NT2/D1 (cell line): ENCODE data around the gene TMC4.
"Not testable (repeated sequence)": the region's sequence is repeated elsewhere in the genome, so short reads cannot be mapped to it uniquely, and the experiment has no call there.

Source experiments
- DNase-seq: peaks from one replicate; pipeline ENCODE4 v3.0.0-alpha.2; 2011; ENCODE audit warnings: low read depth, low spot score
- H3K27me3 ChIP-seq: 2 replicates; pipeline ENCODE4 v1.6.0; 2011; ENCODE audit warnings: mild to moderate bottlenecking; ENCODE audit not compliant: insufficient read length, insufficient read depth
- H3K36me3 ChIP-seq: 2 replicates; pipeline ENCODE4 v1.6.1; 2011; ENCODE audit warnings: mild to moderate bottlenecking, low read length, mixed read lengths; ENCODE audit not compliant: insufficient read depth, insufficient read length
- H3K4me1 ChIP-seq: 2 replicates; pipeline ENCODE4 v1.5.1; 2011; ENCODE audit not compliant: insufficient read depth, insufficient read length
- H3K4me3 ChIP-seq: 2 replicates; pipeline ENCODE4 v1.5.1; 2011; ENCODE audit warnings: low read depth; ENCODE audit not compliant: insufficient read length
- H3K9ac ChIP-seq: 2 replicates; pipeline ENCODE4 v1.6.0; 2011; ENCODE audit warnings: low read depth; ENCODE audit not compliant: insufficient read length
- H3K9me3 ChIP-seq: 2 replicates; pipeline ENCODE4 v1.5.1; 2011; ENCODE audit warnings: mild to moderate bottlenecking, low read length; ENCODE audit not compliant: insufficient read depth
- SUZ12 ChIP-seq: IDR thresholded peaks from 2 replicates; pipeline ENCODE4 v1.6.1; 2011; ENCODE audit not compliant: insufficient read length, insufficient read depth; ENCODE audit errors: extremely low read depth
- YY1 ChIP-seq: IDR thresholded peaks from 2 replicates; pipeline ENCODE4 v1.6.1; 2011; ENCODE audit not compliant: insufficient read length, insufficient read depth
- ZNF274 ChIP-seq: IDR thresholded peaks from 2 replicates; pipeline ENCODE4 v1.6.1; 2011; ENCODE audit warnings: mild to moderate bottlenecking, low read depth, low read length

Gene TMC4

DNA sequence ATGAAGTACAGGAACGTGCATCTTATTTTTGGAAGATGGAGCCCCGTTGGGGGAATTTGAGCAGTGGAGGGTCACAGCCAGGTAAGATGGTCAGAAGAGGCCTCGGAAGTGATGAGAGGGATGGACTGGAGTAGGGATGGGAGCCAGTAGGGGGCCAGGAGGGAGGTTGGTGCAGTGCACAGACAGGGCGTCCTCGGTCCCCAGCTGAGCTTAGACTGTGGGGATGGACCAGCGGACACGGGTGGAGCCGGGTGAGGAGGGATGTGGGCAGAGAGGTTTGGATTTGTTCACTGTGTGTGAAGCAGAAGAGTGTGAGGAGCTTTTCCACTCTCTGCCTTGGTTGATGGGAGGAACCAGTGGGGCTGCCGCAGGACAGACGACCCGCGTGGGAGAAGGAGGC lies 38.3 kb upstream of the TMC4 start:
- DNase-seq, result no peak
- no peaks in the 10 kb centered on the region; the same call in 1 of the 2 replicates for H3K9me3 ChIP-seq
- H3K4me1 ChIP-seq, result peaks cover 22% of the 10 kb centered on the region
- H3K9ac ChIP-seq, result no peak overlapping the region
- no peaks in the 10 kb centered on the region for H3K27me3 ChIP-seq
- H3K4me3 ChIP-seq, result no peak overlapping the region
- TF ChIP-seq SUZ12 (no peak), YY1 (no peak), ZNF274 (no peak)
- peaks cover 40% of the 10 kb centered on the region for H3K36me3 ChIP-seq

DNA sequence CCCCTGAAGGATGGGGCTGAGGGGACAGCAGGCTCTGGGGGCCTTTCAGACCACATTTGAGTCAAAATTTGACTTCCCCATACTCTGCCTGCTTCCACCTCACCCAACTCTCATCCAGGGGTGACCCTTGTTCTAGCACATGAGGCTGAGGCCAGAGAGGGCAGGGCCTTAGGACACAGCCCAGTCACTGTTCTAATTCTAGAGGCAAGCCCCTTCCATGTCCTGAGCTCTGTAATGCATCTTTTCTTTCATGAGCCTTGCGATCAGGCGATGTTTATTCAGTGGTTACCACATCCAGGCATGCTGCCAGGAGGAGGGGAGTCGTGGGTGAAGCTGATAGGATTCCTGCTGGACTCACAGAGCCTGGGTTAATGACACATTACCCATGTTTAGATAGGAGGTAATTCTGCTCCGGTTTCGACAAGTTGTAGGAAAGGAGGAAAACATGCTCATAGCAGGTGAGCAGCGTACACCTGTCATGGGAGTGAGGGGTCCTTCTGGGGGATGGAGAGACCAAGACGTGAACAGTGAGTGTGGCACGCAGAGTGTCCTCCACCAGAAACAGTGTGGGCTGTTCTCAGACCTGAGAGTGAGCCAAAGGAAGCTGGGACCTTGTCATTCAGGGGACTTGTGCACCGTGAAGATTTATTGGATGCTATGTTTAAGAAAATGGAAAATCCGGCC lies 37.0 kb upstream of the TMC4 start:
- DNase-seq, result no peak
- no peak for TF ChIP-seq YY1
- TF ChIP-seq ZNF274, result no peak
- no peak for TF ChIP-seq SUZ12
- Histone ChIP-seq H3K9me3 (no peaks in the 10 kb centered on the region; the same call in 1 of the 2 replicates), H3K9ac (no peak overlapping the region), H3K4me3 (no peak overlapping the region), H3K4me1 (peaks cover 23% of the 10 kb centered on the region), H3K27me3 (no peaks in the 10 kb centered on the region), H3K36me3 (peaks cover 53% of the 10 kb centered on the region)

DNA sequence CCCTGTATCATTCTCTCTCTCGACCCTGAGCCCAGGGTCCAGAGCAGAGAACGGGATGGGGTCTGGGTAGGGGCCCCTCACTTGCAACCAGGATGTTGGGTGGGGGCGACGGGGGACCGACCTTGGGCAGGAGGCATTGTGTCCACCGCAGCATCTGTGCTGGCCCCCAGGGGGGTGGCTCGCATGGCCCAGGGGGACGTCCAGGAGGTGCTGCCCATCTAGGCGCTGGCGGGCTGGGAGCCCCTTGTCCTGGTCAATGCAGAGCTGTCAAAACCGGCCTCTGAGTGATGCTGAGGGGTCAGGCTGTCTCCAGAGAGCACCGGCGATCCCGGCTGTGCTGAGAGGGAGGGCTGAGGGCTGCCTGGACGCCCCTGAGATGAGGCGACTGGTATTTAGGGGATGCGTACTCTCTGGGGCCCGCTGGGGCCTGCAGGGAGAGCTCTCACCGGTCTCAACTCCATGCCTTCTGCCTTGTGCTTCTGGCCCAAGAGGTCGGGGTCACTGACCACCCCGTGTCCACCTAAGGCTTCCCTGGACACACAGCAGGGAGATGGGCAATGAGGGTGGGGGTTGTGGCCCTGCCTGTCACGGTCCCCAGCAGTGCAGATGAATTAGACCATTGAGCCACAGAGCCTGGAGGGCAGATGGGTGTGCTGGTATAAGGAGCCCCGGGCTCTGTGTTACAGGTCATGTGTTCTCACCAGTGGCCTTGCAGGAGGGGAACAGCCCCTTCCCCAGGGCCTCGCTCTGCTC lies 36.3 kb upstream of the TMC4 start:
- no peak for DNase-seq
- Histone ChIP-seq H3K9me3 (no peaks in the 10 kb centered on the region), H3K4me1 (peaks cover 25% of the 10 kb centered on the region), H3K36me3 (peaks cover 60% of the 10 kb centered on the region), H3K9ac (no peak overlapping the region), H3K27me3 (no peaks in the 10 kb centered on the region), H3K4me3 (no peak overlapping the region)
- TF ChIP-seq SUZ12, result no peak

DNA sequence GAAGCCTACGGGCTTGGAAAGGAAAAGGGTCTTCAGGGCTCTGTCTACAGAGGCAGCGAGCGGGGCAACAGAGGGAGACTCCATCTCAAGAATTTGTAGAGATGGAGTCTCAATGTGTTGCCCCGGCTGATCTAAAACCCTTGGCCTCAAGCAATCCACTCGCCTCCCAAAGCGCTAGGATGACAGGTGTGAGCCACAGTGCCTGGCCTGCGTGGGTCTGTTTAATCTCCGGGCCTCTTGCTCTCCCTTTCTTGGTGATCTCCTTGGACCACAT lies 35.8 kb upstream of the TMC4 start:
- TF ChIP-seq ZNF274 (no peak), YY1 (no peak), SUZ12 (no peak)
- DNase-seq, result no peak
- H3K9ac ChIP-seq, result no peak overlapping the region
- no peak overlapping the region for H3K4me3 ChIP-seq
- H3K9me3 ChIP-seq, result no peaks in the 10 kb centered on the region
- H3K36me3 ChIP-seq, result peaks cover 65% of the 10 kb centered on the region
- H3K4me1 ChIP-seq, result peaks cover 25% of the 10 kb centered on the region
- H3K27me3 ChIP-seq, result no peaks in the 10 kb centered on the region

DNA sequence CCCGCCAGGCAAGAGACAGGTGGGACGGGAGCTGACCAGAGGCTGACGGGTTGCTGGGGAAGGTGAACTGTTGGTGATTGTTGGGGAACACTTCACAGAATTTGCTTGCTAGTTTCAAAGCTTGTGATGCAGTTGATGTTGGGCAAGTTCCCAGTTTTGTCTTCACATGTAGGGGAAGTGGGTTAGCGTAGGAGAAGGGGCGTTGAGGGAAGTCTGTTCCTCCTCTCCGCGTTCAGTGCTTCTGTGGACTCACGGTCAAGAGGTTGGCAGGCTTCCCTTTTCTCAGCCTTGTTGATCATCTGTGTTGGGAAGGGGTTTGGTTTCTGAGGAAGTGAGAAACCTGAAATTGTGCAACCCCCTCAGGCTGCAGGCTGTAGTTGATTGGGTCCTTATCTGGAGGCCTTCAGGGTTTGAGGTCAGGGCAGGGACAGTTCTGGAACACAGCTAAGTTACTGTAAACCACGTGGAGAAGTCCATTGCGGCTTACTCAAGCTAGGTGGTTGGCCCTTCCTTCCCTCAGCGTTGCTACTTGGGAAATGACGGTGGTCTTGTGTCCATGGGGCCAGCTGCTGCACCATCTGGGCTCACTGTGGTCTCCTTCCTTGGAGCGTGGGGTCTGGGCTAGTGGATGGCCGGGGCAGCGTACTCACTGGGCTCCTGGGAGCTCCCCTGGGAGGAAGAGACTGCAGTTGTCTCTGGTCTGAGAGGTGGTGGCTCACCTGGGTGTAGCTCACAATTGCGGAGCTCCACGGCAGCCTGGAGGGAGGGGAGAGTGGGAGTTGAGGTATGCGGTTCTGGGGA lies 35.2 kb upstream of the TMC4 start:
- H3K36me3 ChIP-seq, result peaks cover 70% of the 10 kb centered on the region
- no peaks in the 10 kb centered on the region for H3K27me3 ChIP-seq
- H3K4me3 ChIP-seq, result no peak overlapping the region
- no peak for DNase-seq
- H3K9me3 ChIP-seq, result no peaks in the 10 kb centered on the region
- peaks cover 28% of the 10 kb centered on the region for H3K4me1 ChIP-seq
- no peak for TF ChIP-seq SUZ12
- TF ChIP-seq ZNF274, result no peak
- TF ChIP-seq YY1, result no peak
- no peak overlapping the region for H3K9ac ChIP-seq

DNA sequence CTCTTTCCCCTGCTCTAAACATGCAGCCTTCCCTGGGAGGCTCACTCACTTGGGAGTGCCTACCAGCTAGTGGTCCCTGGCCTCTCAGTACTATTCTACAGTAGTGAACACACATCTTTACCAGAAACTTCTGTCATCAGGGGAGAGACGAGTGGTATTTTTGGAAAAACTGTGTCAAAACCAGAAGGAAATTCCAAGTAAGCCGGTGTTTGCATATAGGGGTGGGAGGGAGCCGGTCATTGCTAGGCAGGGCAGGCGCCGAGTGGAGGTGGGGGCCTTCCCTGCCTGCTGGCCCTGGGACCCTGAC lies 34.7 kb upstream of the TMC4 start:
- H3K36me3 ChIP-seq, result peaks cover 76% of the 10 kb centered on the region
- H3K9me3 ChIP-seq, result no peaks in the 10 kb centered on the region
- H3K4me3 ChIP-seq, result no peak overlapping the region
- DNase-seq, result no peak
- TF ChIP-seq ZNF274 (no peak), SUZ12 (no peak), YY1 (no peak)
- H3K27me3 ChIP-seq, result no peaks in the 10 kb centered on the region
- peaks cover 29% of the 10 kb centered on the region for H3K4me1 ChIP-seq
- no peak overlapping the region for H3K9ac ChIP-seq

DNA sequence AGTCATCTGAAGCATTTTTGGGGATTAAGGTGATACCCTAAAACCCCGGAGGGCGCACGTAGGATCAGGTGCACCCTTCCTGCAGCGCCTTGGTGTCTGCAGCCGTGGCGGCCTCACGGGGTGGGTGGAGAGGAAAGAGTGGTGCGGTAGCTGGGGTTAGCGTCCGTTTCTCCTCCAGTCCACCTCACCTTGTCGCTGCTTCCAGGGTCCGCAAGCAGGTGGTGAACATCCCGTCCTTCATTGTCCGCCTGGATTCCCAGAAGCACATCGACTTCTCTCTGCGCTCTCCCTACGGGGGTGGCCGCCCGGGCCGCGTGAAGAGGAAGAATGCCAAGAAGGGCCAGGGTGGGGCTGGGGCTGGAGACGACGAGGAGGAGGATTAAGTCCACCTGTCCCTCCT lies 34.2 kb upstream of the TMC4 start:
- peaks cover 80% of the 10 kb centered on the region for H3K36me3 ChIP-seq
- H3K4me3 ChIP-seq, H3K9ac ChIP-seq, H3K27me3 ChIP-seq, H3K9me3 ChIP-seq, DNase-seq: not testable (repeated sequence)
- H3K4me1 ChIP-seq, result peaks cover 29% of the 10 kb centered on the region
